Kidney (tissue), 14 donors: Measurements from ENCODE around the gene MIXL1. TPM values are rescaled to one million over a fixed set of nuclear protein-coding genes. Genes with fewer than 3 reads are reported as not detected.
"Not testable (repeated sequence)": the region's sequence is repeated elsewhere in the genome, so short reads cannot be mapped to it uniquely, and the experiment has no call there.

Experiments
- DNase-seq, 5 donors: peaks; one replicate each; pipeline ENCODE4 v3.0.0-alpha.2; 2013 to 2020
- FAIRE-seq: peaks from 2 replicates; lab custom pipeline; 2012; peaks lifted over from hg19 to GRCh38; lab: Jason Lieb, UNC
- H3K27ac ChIP-seq, 2 donors: one replicate each; pipeline ENCODE4 v1.7.0; 2013; ENCODE audit warnings: low read depth in 2 of 2, low read length in 2 of 2, inconsistent platforms in 1 of 2
- H3K27me3 ChIP-seq: one replicate; pipeline ENCODE4 v1.7.1; 2013; ENCODE audit warnings: low read length, inconsistent platforms; ENCODE audit not compliant: control insufficient read depth, insufficient read depth
- H3K36me3 ChIP-seq, 3 donors: one replicate each; pipeline versions ENCODE4 v1.7.0 to v1.7.1; 2013; ENCODE audit warnings: low read length in 3 of 3, control low read depth in 1 of 3, inconsistent platforms in 1 of 3; ENCODE audit not compliant: insufficient read depth in 3 of 3, control insufficient read depth in 2 of 3
- H3K4me1 ChIP-seq, 3 donors: one replicate each; pipeline versions ENCODE4 v1.7.0 to v1.7.1; 2013; ENCODE audit warnings: low read length in 3 of 3, inconsistent platforms in 1 of 3, low read depth in 1 of 3; ENCODE audit not compliant: control insufficient read depth in 2 of 3, insufficient read depth in 2 of 3
- H3K4me3 ChIP-seq, 3 donors: one replicate each; pipeline versions ENCODE4 v1.7.0 to v1.8.1; 2013; ENCODE audit warnings: low read length in 3 of 3, control low read depth in 1 of 3, inconsistent platforms in 1 of 3
- H3K9ac ChIP-seq, 3 donors: one replicate each; pipeline versions ENCODE4 v1.7.0 to v1.7.1; 2013; ENCODE audit warnings: low read length in 3 of 3, control low read depth in 1 of 3, inconsistent platforms in 1 of 3
- H3K9me3 ChIP-seq, 3 donors: one replicate each; pipeline versions ENCODE4 v1.7.0 to v1.7.1; 2013; ENCODE audit warnings: low read length in 3 of 3, control low read depth in 1 of 3, inconsistent platforms in 1 of 3; ENCODE audit not compliant: control insufficient read depth in 2 of 3, insufficient read depth in 1 of 3
- CTCF ChIP-seq: IDR thresholded peaks from 3 replicates; pipeline ENCODE4 v1.5.1; 2012; ENCODE audit warnings: mild to moderate bottlenecking, moderate library complexity, borderline replicate concordance; ENCODE audit not compliant: insufficient read depth; ENCODE audit errors: extremely low read depth
- intact Hi-C: fragments of 100-400 bp; cut with DNase I; formaldehyde crosslinking; loops from one replicate; pipeline ENCODE4 v1.11.1; 2022
- polyA plus RNA-seq: library from polyadenylated mRNA; stranded (reverse); fragments of 350-450 nt; fragmentation: Illumina TruSeq; extraction: RNeasy Lipid Tissue Mini Kit (QIAGEN cat#74804); gene quantifications from one replicate; pipeline ENCODE4 v1.2.3, GENCODE V29; 2014; ENCODE audit warnings: low read depth, low replicate concordance; ENCODE audit not compliant: insufficient read depth
- total RNA-seq: library from RNA; stranded (reverse); fragmentation: NEBNext Ultra II Directional; extraction: Animal tissue kit (Norgen Biotek cat#: 25700); gene quantifications from one replicate; pipeline ENCODE4 v1.2.1, GENCODE V29; 2021
- donor health status: control.
- donor health status: control.
- donor health status: control.
- donor health status: control.
- donor health status: control.
- donor health status: DM: yes; HTN: yes; CAD: no.
- donor health status: Normal renal cell carcinoma (clear cell type).

The MIXL1 gene
- total and polyA plus RNA-seq, 2 donors from 2014 or later: 0.16 to 0.56 TPM

DNA sequence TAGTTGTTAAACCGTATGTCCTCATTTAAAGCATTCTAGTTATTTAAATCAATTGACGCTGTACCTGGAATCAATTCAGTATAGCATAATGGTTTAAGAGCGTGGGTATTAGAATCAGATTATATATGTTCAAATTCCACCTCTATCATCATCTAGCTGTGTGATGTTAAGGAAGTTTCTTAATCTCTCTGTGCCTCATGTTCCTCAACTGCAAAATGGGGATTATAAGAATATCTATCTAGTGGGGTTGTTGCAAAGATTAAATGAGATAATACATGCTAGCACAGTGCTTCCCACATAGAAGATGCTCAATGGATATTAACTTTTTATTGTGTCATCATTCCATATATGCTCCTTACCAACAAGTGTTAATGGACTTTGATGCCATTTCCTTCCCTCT, 16.0 kb downstream of the MIXL1 start:
- TF ChIP-seq CTCF: no peak
- Histone ChIP-seq H3K27ac (no peak overlapping the region), H3K36me3 (no peaks in the 10 kb centered on the region), H3K9ac (no peak overlapping the region), H3K9me3 (no peaks in the 10 kb centered on the region), H3K27me3 (no peaks in the 10 kb centered on the region), H3K4me3 (no peak overlapping the region), H3K4me1 (no peaks in the 10 kb centered on the region)
- intact Hi-C loops: no loop called here
- FAIRE-seq (no peak), DNase-seq (no peak)

DNA sequence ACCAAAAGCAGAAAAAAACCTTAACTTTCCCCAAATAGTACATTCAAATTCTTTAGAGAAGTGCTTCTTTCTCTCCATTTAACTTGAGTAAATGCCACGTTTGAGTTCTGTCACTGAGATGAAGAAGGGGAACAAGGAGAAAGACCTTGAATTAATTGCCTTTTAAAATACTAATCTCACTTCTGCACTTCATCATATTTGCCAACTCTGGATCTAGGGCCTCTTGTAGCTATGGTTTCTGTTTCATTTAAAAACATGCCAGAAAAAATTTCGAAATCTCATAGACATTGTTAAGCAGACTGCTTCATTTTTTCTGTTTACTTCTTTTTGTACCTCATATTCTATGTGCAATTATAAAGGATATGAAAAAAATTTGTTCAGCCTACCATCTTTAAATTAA, 24.6 kb downstream of the MIXL1 start:
- Histone ChIP-seq H3K9me3 (no peaks in the 10 kb centered on the region), H3K27ac (no peak overlapping the region), H3K36me3 (peaks cover 0 to 2% (median 0%) of the 10 kb centered on the region in 3 donors), H3K4me1 (no peaks in the 10 kb centered on the region), H3K9ac (no peak overlapping the region), H3K27me3 (no peaks in the 10 kb centered on the region), H3K4me3 (no peak overlapping the region)
- intact Hi-C loops: no loop called here
- FAIRE-seq (no peak), DNase-seq (no peak)
- TF ChIP-seq CTCF: no peak

DNA sequence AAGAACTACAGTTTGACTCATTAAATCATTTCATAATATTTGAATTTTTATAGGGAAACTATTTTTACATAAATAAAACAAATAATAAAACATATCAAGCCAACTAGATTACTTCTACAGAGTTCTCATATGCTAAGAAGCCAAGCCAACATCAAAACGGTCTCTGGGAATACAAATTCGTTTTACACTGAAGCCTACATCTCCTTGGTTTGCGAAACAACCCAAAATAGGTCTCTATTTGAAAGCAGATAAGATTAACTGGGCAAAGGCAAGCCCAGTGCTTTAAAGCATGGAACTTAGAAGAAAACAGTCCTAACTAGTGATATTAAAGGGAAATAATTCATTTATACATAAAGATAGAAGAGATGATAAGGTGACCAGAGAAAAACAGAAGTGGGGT, 25.3 kb downstream of the MIXL1 start:
- H3K36me3 ChIP-seq: peaks cover 0 to 2% (median 0%) of the 10 kb centered on the region in 3 donors
- intact Hi-C loops: no loop called here
- H3K4me1 ChIP-seq: no peaks in the 10 kb centered on the region
- no peak overlapping the region for H3K27ac ChIP-seq
- H3K27me3 ChIP-seq: no peaks in the 10 kb centered on the region
- no peaks in the 10 kb centered on the region for H3K9me3 ChIP-seq
- no peak for TF ChIP-seq CTCF
- FAIRE-seq (no peak), DNase-seq (no peak)
- no peak overlapping the region for H3K9ac ChIP-seq
- no peak overlapping the region for H3K4me3 ChIP-seq

- H3K36me3 ChIP-seq: peaks cover 0 to 2% (median 0%) of the 10 kb centered on the region in 3 donors
- H3K27ac ChIP-seq: no peak overlapping the region
- intact Hi-C loops: no loop called here
- no peak overlapping the region for H3K9ac ChIP-seq
- H3K4me1 ChIP-seq: no peaks in the 10 kb centered on the region
- H3K9me3 ChIP-seq: no peaks in the 10 kb centered on the region
- no peak for DNase-seq
- no peaks in the 10 kb centered on the region for H3K27me3 ChIP-seq
- H3K4me3 ChIP-seq: no peak overlapping the region
- no peak for FAIRE-seq
- no peak for TF ChIP-seq CTCF
Measured at GRCh38 chr1:226250511-226250910, 27.0 kb downstream of the MIXL1 start.

GRCh38 chr1:226252841-226253240, 29.4 kb downstream of the MIXL1 start:
- H3K4me3 ChIP-seq, H3K9me3 ChIP-seq, H3K27me3 ChIP-seq, DNase-seq, H3K4me1 ChIP-seq, H3K36me3 ChIP-seq, H3K9ac ChIP-seq, intact Hi-C loops, FAIRE-seq, H3K27ac ChIP-seq: not testable (repeated sequence)
